GDM1 (cell line): ENCODE data around the gene FCAMR.

ENCODE experiments used
- DNase-seq: peaks from one replicate; lab custom pipeline; 2025; lab: John Stamatoyannopoulos, UW

The FCAMR gene

DNA sequence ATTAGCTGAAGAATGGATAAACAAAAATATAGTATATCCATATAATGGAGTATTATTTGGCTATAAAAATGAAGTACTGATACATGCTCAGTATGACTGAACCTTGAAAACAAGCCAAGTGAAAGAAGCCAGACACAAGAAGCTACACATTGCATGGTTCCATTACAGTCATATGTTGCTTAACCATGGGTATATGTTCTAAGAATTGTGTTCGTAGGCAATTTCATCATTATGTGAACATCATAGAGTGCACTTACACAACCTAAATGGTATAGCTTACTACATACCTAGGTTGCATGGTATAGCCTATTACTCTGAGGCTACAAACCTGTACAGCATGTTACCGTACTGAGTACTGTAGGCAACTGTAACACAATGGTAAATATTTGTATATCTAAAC is 28.6 kb upstream of the FCAMR start:
- no peak for DNase-seq

DNA sequence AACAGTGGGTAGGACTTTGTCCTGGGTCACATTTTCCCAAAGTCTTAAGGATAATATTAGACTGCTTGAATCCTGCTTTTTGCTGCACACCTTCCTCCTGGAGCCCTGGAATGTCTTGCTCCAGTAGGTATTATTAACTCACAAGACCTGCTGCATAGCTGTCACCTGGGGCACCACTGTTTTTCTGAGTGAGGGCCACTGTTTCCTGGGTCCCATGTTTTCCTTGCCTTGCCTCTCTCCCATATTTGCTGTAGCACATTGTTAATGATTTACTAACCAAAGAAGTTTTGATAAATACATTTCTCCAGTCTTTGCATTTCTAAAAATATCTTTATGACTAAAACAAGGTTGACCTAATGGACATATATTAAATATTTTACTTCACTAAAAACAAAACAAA is 22.5 kb upstream of the FCAMR start:
- DNase-seq, result no peak

DNA sequence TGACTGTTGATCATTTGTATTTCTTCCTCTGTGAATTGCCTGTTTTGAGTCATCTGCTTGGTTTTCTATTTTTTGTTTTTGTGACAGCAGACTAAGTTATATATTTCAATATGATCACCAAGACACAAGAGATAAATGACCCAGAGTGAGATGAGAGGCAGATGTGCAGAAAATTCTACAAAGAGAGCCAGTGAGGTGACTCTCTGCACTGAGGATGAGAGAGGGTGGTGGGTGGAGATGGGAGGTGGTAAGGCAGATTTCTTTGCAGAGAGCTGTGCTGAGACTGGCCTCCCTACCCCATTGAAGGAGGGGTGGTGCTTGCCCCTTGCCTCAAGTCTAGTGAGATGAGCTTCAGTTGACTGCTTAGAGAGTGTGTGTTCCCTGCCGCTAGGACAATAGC is 17.6 kb upstream of the FCAMR start:
- no peak for DNase-seq

GRCh38 chr1:206986885-206987284 is 16.6 kb upstream of the FCAMR start:
- no peak for DNase-seq

DNA sequence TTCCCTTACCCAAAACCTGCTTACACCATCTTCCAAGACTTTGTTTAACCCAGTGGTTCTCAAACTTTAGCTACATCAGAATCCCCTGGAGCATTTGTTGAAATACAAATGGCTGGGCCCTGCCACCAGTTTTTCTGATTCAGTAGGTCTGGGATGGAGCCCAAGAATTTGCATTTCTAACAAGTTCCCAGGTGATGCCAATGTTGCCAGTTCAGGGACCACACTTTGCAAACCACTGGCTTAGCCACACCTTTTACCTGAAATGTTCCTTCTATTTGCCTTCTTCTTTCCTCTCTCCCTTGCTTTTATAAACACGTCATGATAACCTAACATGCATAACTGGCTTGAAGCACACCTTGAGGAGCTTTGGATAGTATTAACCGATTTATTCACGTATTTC is 16.1 kb upstream of the FCAMR start:
- no peak for DNase-seq

DNA sequence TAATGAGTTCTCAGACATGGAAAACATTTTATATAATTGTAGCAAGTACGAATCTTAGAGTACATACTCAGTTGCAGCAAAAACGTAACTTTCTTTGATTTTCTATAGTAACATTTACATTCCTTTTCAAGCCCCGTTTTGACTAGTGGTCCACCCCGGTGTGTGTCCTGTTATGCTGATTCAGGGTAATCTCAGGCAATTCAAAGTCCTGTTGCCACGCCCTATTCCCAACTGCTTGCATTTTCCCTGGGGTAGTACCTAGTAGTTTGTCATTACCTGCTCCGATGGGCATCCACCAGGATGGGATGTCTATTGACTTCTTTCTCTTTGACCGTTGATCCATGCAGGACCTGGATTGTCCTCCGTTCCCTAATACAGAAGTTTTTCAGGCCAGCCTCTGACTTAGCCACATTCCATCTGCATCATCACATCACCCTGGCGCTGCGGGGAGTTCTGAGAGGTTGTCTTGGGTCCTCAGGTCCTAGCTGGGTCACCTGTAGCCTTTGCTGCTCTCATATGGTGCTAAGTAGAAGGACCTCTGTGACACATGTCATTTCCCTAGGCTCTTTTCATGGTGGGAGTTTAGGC is 15.0 kb upstream of the FCAMR start:
- DNase-seq, result no peak

DNA sequence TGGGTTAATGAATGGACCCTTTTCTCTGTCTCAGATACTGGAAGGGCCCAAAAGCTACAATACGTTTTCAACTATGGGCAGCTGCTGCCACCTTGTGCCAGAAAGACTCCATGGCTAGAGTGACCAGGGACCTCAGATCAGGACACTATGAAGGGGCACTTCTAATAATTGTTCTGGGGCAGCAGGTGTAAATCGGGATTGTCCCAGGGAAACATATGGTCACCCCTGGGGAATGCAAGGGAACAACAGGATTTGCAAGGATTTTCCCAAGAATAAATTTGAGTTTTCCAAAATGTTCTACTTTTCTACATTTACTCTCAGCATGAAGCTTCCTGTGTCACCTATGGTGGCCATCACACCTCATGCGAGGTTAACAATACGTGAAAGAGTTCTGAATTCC is 12.0 kb upstream of the FCAMR start:
- peak; percentile 22 for DNase-seq

GRCh38 chr1:206979379-206980043 is 9.3 kb upstream of the FCAMR start:
- DNase-seq, result no peak

DNA sequence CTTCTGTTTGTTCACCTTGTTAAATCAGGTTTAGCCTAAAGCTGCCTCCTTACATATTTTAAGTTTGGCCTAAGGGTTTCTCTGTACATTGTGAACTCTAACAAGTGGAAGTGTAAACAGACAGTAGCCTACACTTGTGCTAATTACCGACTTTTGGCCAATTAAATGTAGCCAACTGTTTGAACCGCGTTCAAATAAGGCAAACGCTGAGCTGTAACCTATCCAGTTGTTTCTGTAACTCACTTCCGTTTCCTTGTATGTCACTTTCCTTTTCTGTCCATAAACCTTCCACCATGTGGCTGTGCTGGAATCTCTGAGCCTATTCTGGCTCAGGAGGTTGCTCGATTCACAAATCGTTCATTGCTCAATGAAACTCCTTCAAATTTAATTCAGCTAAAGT is 8.0 kb upstream of the FCAMR start:
- DNase-seq, result no peak

GRCh38 chr1:206975306-206975705 is 5.0 kb upstream of the FCAMR start:
- no peak for DNase-seq

DNA sequence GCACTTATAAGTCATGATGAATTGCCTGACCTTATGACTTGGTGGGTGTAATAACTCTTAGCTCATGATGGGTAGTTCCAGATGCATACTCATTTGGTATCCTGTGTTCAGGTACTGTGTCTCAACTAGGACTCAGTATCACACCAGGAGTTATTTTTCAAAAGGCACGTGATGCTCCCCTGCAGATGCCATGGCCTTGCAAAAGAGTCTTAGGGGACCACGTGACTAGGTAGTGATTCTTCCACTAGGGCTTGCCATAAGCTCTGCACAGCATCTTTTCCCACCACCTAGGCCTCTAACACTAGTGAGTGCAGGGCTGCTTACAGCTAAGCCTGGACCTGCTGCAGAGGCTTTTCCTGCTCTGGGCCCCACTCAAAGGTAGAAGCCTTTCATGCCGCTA is 3.9 kb upstream of the FCAMR start:
- no peak for DNase-seq

DNA sequence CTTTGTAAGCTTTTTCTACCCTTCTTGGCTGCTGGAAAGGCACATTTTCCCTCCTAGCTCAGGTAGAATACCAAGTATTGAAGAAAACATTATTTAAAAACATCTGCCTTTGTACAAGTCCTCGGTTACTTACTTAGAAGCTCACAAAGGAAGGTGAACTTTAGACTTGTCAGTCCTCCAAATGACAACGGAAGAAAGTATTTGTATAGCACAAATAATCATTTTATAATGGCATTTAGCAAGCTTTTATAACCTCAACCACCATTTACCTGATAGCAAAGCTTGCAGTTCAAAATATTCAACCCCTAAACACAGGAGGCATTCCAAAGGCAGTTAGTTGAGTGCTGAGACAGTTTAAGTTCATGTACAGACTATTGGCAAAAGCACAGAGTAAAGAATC is 2.5 kb upstream of the FCAMR start:
- DNase-seq, result no peak

DNA sequence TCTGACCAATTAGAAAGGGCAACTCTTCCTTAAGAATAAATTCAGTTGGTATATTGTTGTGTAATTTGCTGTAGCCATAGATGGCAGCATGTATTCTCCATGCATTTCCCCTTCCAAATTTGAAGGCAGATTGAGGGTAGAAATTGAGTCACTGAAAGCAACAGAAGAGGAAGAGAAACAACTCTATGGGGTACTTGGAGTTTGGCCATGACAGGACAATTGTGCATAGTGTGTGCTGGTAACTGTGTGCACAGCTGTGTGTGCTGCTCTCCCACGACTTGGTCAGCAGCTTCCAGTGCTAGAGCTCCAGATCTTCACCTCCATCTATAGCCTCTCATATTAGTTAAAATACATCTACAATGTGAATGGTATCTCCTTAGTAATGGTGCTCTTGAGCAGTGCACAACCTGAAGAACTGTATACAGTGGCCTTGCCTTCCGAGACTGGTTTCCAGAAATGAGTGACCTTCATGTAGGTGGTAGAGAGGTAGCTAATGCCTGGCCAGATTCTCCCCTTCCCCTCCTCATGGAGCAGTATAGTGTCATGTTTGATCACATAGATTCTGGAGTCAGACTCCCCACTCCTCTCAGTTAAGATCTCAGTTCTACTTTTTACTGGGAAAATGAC is 882 bp upstream of the FCAMR start:
- no peak for DNase-seq

GRCh38 chr1:206969090-206969489 is 1.2 kb downstream of the FCAMR start:
- no peak for DNase-seq

DNA sequence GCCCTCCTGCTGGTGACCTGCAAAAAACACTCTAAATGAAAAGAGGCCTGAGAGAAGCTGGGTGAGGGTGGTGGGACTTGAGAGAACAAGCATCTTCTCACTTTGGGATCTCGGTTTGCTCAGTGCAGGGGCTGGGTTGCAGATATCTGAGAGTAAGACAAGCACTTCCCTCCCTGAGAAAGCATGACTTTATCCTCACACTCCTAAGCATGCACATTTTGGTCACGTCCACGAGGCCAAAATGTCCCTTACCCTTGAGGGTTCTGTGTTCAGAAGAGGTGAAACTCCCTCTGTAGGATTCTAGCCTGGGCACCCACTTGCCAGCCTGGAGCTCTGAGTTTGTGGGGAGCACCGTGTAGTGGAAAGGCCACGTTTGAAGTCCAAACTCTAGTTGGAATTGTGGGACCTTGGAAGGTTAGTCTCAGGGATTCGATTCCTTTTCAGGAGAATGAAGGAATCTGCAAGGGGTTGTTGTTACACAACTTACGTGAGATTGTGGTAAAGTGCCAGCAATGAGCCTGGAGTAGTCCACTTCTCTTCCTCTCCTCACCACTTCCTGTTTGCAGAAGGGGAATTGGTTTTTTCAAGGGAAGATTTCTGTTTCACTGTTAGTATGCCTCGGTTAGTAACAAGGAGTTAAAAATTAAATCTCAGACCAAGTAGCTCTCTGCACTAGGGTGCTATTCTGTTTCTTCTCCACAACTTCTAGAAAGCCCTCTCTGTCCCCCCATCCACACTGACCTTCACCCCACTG is 3.0 kb downstream of the FCAMR start:
- DNase-seq, result peak; percentile 36

DNA sequence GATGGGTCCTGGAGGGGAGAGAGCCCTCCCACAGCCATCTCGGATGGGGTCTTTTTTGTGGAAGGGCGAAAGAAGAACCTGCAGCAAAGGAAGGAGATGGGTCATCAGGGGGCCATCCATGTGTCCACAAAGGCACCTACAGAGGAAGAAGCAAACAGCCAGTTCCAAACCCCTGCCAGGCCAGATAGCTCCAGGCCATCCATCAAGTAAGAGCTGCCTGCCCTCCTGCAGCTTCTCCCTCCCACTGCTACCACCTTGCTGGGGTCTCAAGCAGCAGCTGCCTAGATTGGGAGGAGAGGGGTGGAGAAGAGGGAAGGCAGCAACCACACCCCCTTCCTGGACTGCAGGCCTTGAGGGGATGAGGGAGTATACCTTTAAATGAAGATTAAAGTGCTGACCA is 4.5 kb downstream of the FCAMR start:
- DNase-seq, result no peak

DNA sequence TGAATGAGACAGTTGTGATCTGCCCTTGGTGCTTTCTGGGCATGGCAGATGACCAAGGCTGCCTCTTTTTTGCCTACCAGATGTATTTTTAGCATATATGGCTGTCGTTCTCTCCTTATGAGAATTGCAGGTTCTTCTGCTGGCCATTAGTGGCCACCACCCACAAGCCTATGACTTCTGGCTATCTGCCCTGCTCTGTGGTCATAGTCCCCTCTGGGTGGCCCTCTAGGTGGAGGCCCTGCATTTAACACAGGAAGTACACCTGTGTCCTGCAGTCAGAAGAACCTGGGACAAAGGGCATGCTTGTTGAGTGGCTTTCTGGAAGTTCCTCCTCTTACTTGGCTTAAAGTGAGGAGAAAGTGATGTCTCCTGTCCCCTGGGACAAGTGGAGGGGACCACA is 6.5 kb downstream of the FCAMR start:
- DNase-seq, result no peak

DNA sequence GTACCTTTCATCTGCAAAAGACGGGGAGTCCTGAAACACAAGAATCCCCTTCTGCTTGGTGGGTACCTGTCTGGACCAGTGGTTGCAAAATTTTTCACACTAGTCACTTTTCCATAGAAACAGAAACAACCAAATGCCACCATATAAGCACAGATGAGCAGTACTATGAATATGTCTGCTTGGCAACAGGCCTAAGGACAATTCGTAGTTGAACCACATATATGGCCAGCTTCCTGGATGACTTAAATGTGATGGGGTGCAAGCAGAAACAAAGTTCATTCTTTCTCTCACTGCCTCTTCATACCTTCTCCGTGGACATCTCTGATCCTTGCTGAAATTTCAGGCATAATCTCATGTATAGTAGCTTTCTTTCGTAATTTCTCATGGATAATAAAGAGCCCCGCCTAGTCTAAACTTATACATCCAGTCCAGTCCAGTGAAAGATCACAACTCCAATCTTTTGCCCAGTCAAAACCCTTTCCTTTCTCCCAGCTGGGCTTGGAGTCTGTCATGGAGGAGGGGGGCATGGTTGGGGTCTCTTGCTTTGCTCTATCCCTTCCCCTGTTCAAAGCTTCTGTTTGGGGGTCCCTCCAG is 7.0 kb downstream of the FCAMR start:
- no peak for DNase-seq

GRCh38 chr1:206962272-206962671 is 8.0 kb downstream of the FCAMR start:
- DNase-seq, result peak; percentile 49

- no peak for DNase-seq
Observed at GRCh38 chr1:206961668-206962067, 8.6 kb downstream of the FCAMR start.

GRCh38 chr1:206960676-206961386 is 9.4 kb downstream of the FCAMR start:
- DNase-seq, result no peak

DNA sequence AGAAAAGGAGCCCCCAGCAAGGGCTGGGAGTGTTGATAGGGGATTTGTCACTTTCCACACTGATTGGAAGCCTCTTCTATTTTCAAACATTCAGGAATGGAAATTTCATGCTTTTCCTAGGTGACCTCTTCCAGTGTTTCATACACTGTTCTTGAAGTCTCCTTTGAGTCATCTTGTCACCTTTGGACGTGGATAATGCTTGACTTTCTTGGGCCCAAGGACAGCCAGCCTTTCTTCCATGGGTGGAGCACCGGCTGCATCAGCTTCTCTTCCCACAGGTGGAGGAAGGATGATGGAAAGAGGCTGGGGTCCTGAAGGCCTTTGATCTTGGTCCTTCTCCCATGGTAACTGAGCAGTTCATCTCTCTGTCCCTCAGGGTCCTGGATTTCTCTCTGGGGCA is 12.1 kb downstream of the FCAMR start:
- DNase-seq, result no peak
